ENCODE measurements around the gene FCER2.

DNA sequence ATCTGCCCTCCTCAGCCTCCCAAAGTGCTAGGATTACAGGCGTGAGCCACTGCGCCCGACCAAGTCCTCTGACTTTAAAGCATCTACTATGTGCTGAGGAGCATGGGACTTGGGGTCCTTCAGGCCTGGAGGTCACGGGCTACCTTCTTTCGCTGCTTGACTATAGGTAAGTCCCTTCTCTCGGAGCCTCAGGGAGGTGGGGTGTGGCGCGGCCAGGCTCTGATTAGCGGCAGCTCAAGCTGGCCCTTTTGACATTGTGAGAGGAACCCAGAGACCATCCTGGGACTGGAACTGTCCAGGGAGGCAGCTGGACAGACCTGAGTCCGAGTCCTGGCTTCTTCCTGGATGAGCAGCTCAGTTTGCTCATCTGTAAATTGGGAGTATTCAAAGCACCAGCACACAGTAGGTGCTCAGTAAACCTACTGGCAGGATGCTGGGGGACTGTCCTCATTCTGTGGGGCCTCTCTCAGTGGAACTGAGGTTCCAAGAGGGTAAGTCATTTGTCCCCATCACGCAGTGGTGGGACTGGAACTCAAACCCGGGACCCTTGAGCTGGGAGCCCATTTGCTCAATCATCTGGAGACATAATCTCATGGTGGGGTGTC, 780 bp downstream of the FCER2 start:
- TF ChIP-seq, protein P1, sequence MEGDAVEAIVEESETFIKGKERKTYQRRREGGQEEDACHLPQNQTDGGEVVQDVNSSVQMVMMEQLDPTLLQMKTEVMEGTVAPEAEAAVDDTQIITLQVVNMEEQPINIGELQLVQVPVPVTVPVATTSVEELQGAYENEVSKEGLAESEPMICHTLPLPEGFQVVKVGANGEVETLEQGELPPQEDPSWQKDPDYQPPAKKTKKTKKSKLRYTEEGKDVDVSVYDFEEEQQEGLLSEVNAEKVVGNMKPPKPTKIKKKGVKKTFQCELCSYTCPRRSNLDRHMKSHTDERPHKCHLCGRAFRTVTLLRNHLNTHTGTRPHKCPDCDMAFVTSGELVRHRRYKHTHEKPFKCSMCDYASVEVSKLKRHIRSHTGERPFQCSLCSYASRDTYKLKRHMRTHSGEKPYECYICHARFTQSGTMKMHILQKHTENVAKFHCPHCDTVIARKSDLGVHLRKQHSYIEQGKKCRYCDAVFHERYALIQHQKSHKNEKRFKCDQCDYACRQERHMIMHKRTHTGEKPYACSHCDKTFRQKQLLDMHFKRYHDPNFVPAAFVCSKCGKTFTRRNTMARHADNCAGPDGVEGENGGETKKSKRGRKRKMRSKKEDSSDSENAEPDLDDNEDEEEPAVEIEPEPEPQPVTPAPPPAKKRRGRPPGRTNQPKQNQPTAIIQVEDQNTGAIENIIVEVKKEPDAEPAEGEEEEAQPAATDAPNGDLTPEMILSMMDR (IDR thresholded peaks at IDR 0.05): no peak
- TF ChIP-seq POLR2A (IDR thresholded peaks at IDR 0.05): no peak
- TF ChIP-seq POLR2AphosphoS5 (IDR thresholded peaks at IDR 0.05): no peak
- no peak for TF ChIP-seq EP300 (IDR thresholded peaks at IDR 0.05)
